GM18873 (cell line): Measurements from ENCODE around the gene ARID1B.

Experiments
- ATAC-seq: cut with Tn5 transposase; IDR thresholded peaks from one replicate; pipeline ENCODE4 v1.9.1; 2021; ENCODE audit warnings: mild to moderate bottlenecking, moderate library complexity, moderate number of reproducible peaks; ENCODE audit not compliant: unreplicated experiment, low FRiP score

Gene ARID1B

GRCh38 chr6:157213426-157213825, 436.2 kb downstream of the ARID1B start:
- no peak for ATAC-seq

GRCh38 chr6:157213907-157214565, 436.9 kb downstream of the ARID1B start:
- ATAC-seq, result no peak

GRCh38 chr6:157215717-157216116, 438.5 kb downstream of the ARID1B start:
- ATAC-seq, result no peak

GRCh38 chr6:157216570-157216969, 439.4 kb downstream of the ARID1B start:
- no peak for ATAC-seq

GRCh38 chr6:157217198-157217893, 440.2 kb downstream of the ARID1B start:
- no peak for ATAC-seq

GRCh38 chr6:157217894-157218370, 440.8 kb downstream of the ARID1B start:
- no peak for ATAC-seq

- no peak for ATAC-seq
These were observed 441.4 kb downstream of the ARID1B start for GRCh38 chr6:157218371-157219198.

GRCh38 chr6:157219201-157220200, 442.3 kb downstream of the ARID1B start:
- ATAC-seq, result no peak

GRCh38 chr6:157220485-157220884, 443.3 kb downstream of the ARID1B start:
- ATAC-seq, result no peak

- ATAC-seq, result no peak
These were observed 444.1 kb downstream of the ARID1B start for GRCh38 chr6:157221049-157221816.

- ATAC-seq, result no peak
These were observed 444.6 kb downstream of the ARID1B start for GRCh38 chr6:157221817-157222175.

- ATAC-seq, result no peak
These were observed 445.2 kb downstream of the ARID1B start for GRCh38 chr6:157222201-157222981.

- no peak for ATAC-seq
These were observed 445.8 kb downstream of the ARID1B start for GRCh38 chr6:157223021-157223430.

GRCh38 chr6:157223511-157223910, 446.3 kb downstream of the ARID1B start:
- ATAC-seq, result no peak

- ATAC-seq, result no peak
These were observed 447.2 kb downstream of the ARID1B start for GRCh38 chr6:157224178-157224950.

- ATAC-seq, result no peak
These were observed 447.9 kb downstream of the ARID1B start for GRCh38 chr6:157224951-157225574.

- ATAC-seq, result no peak
These were observed 448.4 kb downstream of the ARID1B start for GRCh38 chr6:157225575-157225995.
